ENCODE measurements around the gene ARHGAP31.

ARHGAP31 gene

GRCh38 chr3:119395923-119396358, 101.8 kb downstream of the ARHGAP31 start:
- no peak for DNase-seq (ENCODE audit: low read depth, low spot score)

GRCh38 chr3:119396870-119397269, 102.7 kb downstream of the ARHGAP31 start:
- DNase-seq (ENCODE audit: low read depth, low spot score), result no peak

- no peak for DNase-seq (ENCODE audit: low read depth, low spot score)
These were observed 106.3 kb downstream of the ARHGAP31 start for GRCh38 chr3:119400466-119400865.

GRCh38 chr3:119401069-119401468, 106.9 kb downstream of the ARHGAP31 start:
- DNase-seq (ENCODE audit: low read depth, low spot score), result no peak

GRCh38 chr3:119401503-119402440, 107.6 kb downstream of the ARHGAP31 start:
- no peak for DNase-seq (ENCODE audit: low read depth, low spot score)

GRCh38 chr3:119402791-119403190, 108.6 kb downstream of the ARHGAP31 start:
- DNase-seq (ENCODE audit: low read depth, low spot score), result no peak

GRCh38 chr3:119403201-119403600, 109.0 kb downstream of the ARHGAP31 start:
- DNase-seq (ENCODE audit: low read depth, low spot score), result no peak

- DNase-seq (ENCODE audit: low read depth, low spot score), result no peak
These were observed 111.1 kb downstream of the ARHGAP31 start for GRCh38 chr3:119405315-119405714.

- no peak for DNase-seq (ENCODE audit: low read depth, low spot score)
These were observed 114.2 kb downstream of the ARHGAP31 start for GRCh38 chr3:119408243-119408950.

- no peak for DNase-seq (ENCODE audit: low read depth, low spot score)
These were observed 115.7 kb downstream of the ARHGAP31 start for GRCh38 chr3:119409844-119410243.

- no peak for DNase-seq (ENCODE audit: low read depth, low spot score)
These were observed 119.6 kb downstream of the ARHGAP31 start for GRCh38 chr3:119413603-119414280.

- DNase-seq (ENCODE audit: low read depth, low spot score), result no peak
These were observed 122.7 kb downstream of the ARHGAP31 start for GRCh38 chr3:119416873-119417272.

GRCh38 chr3:119417771-119418512, 123.8 kb downstream of the ARHGAP31 start:
- no peak for DNase-seq (ENCODE audit: low read depth, low spot score)

- no peak for DNase-seq (ENCODE audit: low read depth, low spot score)
These were observed 124.5 kb downstream of the ARHGAP31 start for GRCh38 chr3:119418641-119419040.

- no peak for DNase-seq (ENCODE audit: low read depth, low spot score)
These were observed 126.0 kb downstream of the ARHGAP31 start for GRCh38 chr3:119420196-119420595.

GRCh38 chr3:119427669-119428068, 133.5 kb downstream of the ARHGAP31 start:
- no peak for DNase-seq (ENCODE audit: low read depth, low spot score)

- DNase-seq (ENCODE audit: low read depth, low spot score), result no peak
These were observed 134.4 kb downstream of the ARHGAP31 start for GRCh38 chr3:119428538-119428937.

- no peak for DNase-seq (ENCODE audit: low read depth, low spot score)
These were observed 139.6 kb downstream of the ARHGAP31 start for GRCh38 chr3:119433613-119434325.

GRCh38 chr3:119434703-119435102, 140.5 kb downstream of the ARHGAP31 start:
- DNase-seq (ENCODE audit: low read depth, low spot score), result no peak

- no peak for DNase-seq (ENCODE audit: low read depth, low spot score)
These were observed 142.8 kb downstream of the ARHGAP31 start for GRCh38 chr3:119436977-119437376.

Data from activated naive CD8-positive, alpha-beta T cell treated with anti-CD3 and anti-CD28 coated beads, Interleukin-2, amount 50 U/mL, for 16 hours (primary cell).